ENCODE data around the gene KDM4C. TPM values are rescaled to one million over a fixed set of nuclear protein-coding genes. Genes with fewer than 3 reads are reported as not detected.

Gene KDM4C
- total RNA-seq, 1 donor from 2014 or later = 16.5 TPM

GRCh38 chr9:6822696-6823095 is 64.9 kb downstream of the KDM4C start:
- TF ChIP-seq CTCF (conservative IDR thresholded peaks at IDR 0.05; ENCODE audit: low read depth, low read length) = no peak
- H3K4me3 ChIP-seq (ENCODE audit: low read depth, low read length) = no peak overlapping the region
- DNase-seq (ENCODE audit: low read depth) = no peak

GRCh38 chr9:6827439-6828145 is 69.8 kb downstream of the KDM4C start:
- H3K4me3 ChIP-seq (ENCODE audit: low read depth, low read length) = no peak overlapping the region
- peak; percentile 70 for TF ChIP-seq CTCF (conservative IDR thresholded peaks at IDR 0.05; ENCODE audit: low read depth, low read length)
- no peak for DNase-seq (ENCODE audit: low read depth)

GRCh38 chr9:6829027-6829426 is 71.3 kb downstream of the KDM4C start:
- no peak overlapping the region for H3K4me3 ChIP-seq (ENCODE audit: low read depth, low read length)
- no peak for DNase-seq (ENCODE audit: low read depth)
- peak; percentile 20 for TF ChIP-seq CTCF (conservative IDR thresholded peaks at IDR 0.05; ENCODE audit: low read depth, low read length)

- no peak for DNase-seq (ENCODE audit: low read depth)
- TF ChIP-seq CTCF (conservative IDR thresholded peaks at IDR 0.05; ENCODE audit: low read depth, low read length) = no peak
- H3K4me3 ChIP-seq (ENCODE audit: low read depth, low read length) = no peak overlapping the region
Measured at GRCh38 chr9:6829536-6829935, 71.8 kb downstream of the KDM4C start.

GRCh38 chr9:6833518-6834192 is 75.9 kb downstream of the KDM4C start:
- H3K4me3 ChIP-seq (ENCODE audit: low read depth, low read length) = no peak overlapping the region
- DNase-seq (ENCODE audit: low read depth) = no peak
- no peak for TF ChIP-seq CTCF (conservative IDR thresholded peaks at IDR 0.05; ENCODE audit: low read depth, low read length)

GRCh38 chr9:6834306-6834705 is 76.5 kb downstream of the KDM4C start:
- DNase-seq (ENCODE audit: low read depth) = no peak
- no peak for TF ChIP-seq CTCF (conservative IDR thresholded peaks at IDR 0.05; ENCODE audit: low read depth, low read length)
- H3K4me3 ChIP-seq (ENCODE audit: low read depth, low read length) = no peak overlapping the region

GRCh38 chr9:6838158-6838557 is 80.4 kb downstream of the KDM4C start:
- TF ChIP-seq CTCF (conservative IDR thresholded peaks at IDR 0.05; ENCODE audit: low read depth, low read length) = no peak
- no peak overlapping the region for H3K4me3 ChIP-seq (ENCODE audit: low read depth, low read length)
- no peak for DNase-seq (ENCODE audit: low read depth)
